Endodermal cell (in vitro differentiated cells): Measurements from ENCODE around the gene EFCAB14. TPM values are rescaled to one million over a fixed set of nuclear protein-coding genes. Genes with fewer than 3 reads are reported as not detected.

Experiments
- DNase-seq: peaks from one replicate; pipeline ENCODE4 v3.0.0-alpha.2; 2017
- H3K27ac ChIP-seq: 2 replicates; pipeline ENCODE4 v1.5.1; 2013; ENCODE audit warnings: mild to moderate bottlenecking, low read depth, low read length, moderate library complexity
- H3K27me3 ChIP-seq: 2 replicates; pipeline ENCODE4 v1.6.1; 2013; ENCODE audit warnings: mild to moderate bottlenecking, low read length, moderate library complexity; ENCODE audit not compliant: insufficient read depth, control insufficient read depth, poor library complexity, severe bottlenecking
- H3K36me3 ChIP-seq: 2 replicates; pipeline ENCODE4 v1.7.0; 2013; ENCODE audit warnings: mild to moderate bottlenecking, low read length, moderate library complexity; ENCODE audit not compliant: control insufficient read depth, insufficient read depth
- H3K4me1 ChIP-seq: one replicate; pipeline ENCODE4 v1.7.0; 2013; ENCODE audit warnings: low read length; ENCODE audit not compliant: control insufficient read depth, insufficient read depth
- H3K4me3 ChIP-seq: 2 replicates; pipeline ENCODE4 v1.5.1; 2013; ENCODE audit warnings: mild to moderate bottlenecking, low read length, moderate library complexity
- H3K9ac ChIP-seq: 2 replicates; pipeline ENCODE4 v1.6.1; 2013; ENCODE audit warnings: mild to moderate bottlenecking, low read length, moderate library complexity; ENCODE audit not compliant: poor library complexity, severe bottlenecking; ENCODE audit errors: extremely low read depth
- H3K9me3 ChIP-seq: 2 replicates; pipeline ENCODE4 v1.6.1; 2013; ENCODE audit warnings: mild to moderate bottlenecking, low read length, moderate library complexity; ENCODE audit not compliant: control insufficient read depth
- H3K27ac Mint-ChIP-seq: 2 replicates; pipeline ENCODE4 v1.8.0; 2020; ENCODE audit warnings: mixed read lengths
- H3K27me3 Mint-ChIP-seq: 2 replicates; pipeline ENCODE4 v1.8.0; 2021; ENCODE audit warnings: mild to moderate bottlenecking, mixed read lengths; ENCODE audit not compliant: insufficient read depth
- H3K36me3 Mint-ChIP-seq: 2 replicates; pipeline ENCODE4 v1.8.0; 2020; ENCODE audit warnings: low read depth, mixed read lengths
- H3K4me1 Mint-ChIP-seq: 2 replicates; pipeline ENCODE4 v1.8.0; 2020; ENCODE audit warnings: mixed read lengths
- H3K4me3 Mint-ChIP-seq: 2 replicates; pipeline ENCODE4 v1.8.0; 2020; ENCODE audit warnings: mild to moderate bottlenecking, moderate library complexity, mixed read lengths
- H3K9me3 Mint-ChIP-seq: 2 replicates; pipeline ENCODE4 v1.8.0; 2020; ENCODE audit warnings: mild to moderate bottlenecking, mixed read lengths
- CTCF ChIP-seq: fragments of 200-600 bp; sonication (generic); conservative IDR thresholded peaks from 2 replicates; pipeline ENCODE4 v1.5.0; 2021; ENCODE audit warnings: antibody characterized with exemption, mild to moderate bottlenecking
- WGBS, 2 experiments: methylation state at CpG; one replicate each; pipeline versions ENCODE4 v1.1.5 to v1.1.7; 2013; ENCODE audit warnings: missing lambda C conversion rate in 2 of 2, mixed read lengths in 1 of 2; ENCODE audit not compliant: insufficient coverage in 1 of 2, insufficient read length in 1 of 2; 5-methylcytosine and 5-hydroxymethylcytosine counted together
- total RNA-seq, 2 donors: library from RNA; stranded (reverse); fragmentation: NEBNext Ultra II Directional in 1 of 2; extraction: Animal tissue kit (Norgen Biotek cat#: 25700) in 1 of 2; gene quantifications; 2 replicates in 1 of 2; 3 replicates in 1 of 2; pipeline ENCODE4 v1.2.1, GENCODE V29; 2021

Gene EFCAB14
- total RNA-seq, 2 donors from 2014 or later = 82.7 to 83.4 TPM

DNA sequence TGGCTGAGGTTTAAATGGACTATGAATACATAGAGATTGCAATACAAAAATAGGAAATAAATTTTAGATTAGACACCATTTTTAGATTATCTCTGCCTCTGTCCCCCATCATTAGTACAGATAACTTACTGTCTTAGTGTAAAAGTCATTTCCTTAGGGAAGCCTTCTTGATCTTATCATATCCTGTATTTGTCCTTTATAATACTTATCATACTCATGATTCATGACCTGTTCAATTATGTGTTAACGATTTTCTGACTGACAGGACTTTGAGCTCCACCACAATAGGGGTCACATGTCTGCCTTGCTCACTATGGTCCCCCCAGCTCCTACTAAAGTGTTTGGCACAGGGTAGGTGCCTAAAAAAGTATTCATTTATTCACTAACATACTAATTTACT is 32.7 kb downstream of the EFCAB14 start:
- no peak for DNase-seq
- Mint-ChIP-seq H3K36me3 (peaks cover 63% of the 10 kb centered on the region), H3K4me3 (no peak overlapping the region)

DNA sequence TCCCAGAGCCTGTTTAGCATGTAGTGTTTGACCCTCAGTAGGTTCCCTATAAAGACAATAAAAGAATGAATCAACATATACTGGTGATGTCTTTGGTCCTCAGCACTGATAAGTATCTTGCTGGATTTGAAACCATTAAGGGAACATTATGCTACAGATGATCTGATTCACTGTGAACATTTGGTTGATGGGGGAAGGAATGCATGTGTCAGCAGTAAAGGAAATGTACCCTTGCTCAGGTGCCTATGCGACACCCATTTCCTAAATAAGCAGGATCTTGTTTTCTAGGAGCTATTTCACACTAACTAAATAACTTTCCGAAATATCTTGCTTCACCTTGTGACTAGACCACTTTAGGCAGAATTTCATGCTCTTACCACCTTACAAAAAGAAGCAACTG is 34.2 kb downstream of the EFCAB14 start:
- no peak overlapping the region for H3K27ac Mint-ChIP-seq
- no peak overlapping the region for H3K4me3 ChIP-seq
- no peaks in the 10 kb centered on the region for H3K9me3 Mint-ChIP-seq
- peaks cover 72% of the 10 kb centered on the region for H3K36me3 Mint-ChIP-seq
- H3K4me3 Mint-ChIP-seq = no peak overlapping the region
- H3K4me1 Mint-ChIP-seq = peaks cover 46% of the 10 kb centered on the region
- H3K4me1 ChIP-seq = peaks cover 20% of the 10 kb centered on the region
- peaks cover 92% of the 10 kb centered on the region for H3K36me3 ChIP-seq
- TF ChIP-seq CTCF = no peak
- H3K9me3 ChIP-seq = no peaks in the 10 kb centered on the region
- no peak overlapping the region for H3K9ac ChIP-seq
- no peak for DNase-seq
- no peaks in the 10 kb centered on the region for H3K27me3 ChIP-seq
- H3K27me3 Mint-ChIP-seq = no peaks in the 10 kb centered on the region
- WGBS, 2 experiments = 83 to 93% methylated on average over 1 to 2 of the region's 2 CpGs
- H3K27ac ChIP-seq = no peak overlapping the region

More for the DNA sequence above, 32.7 kb downstream of the EFCAB14 start:
- Mint-ChIP-seq H3K27me3 (no peaks in the 10 kb centered on the region), H3K4me1 (peaks cover 61% of the 10 kb centered on the region), H3K27ac (no peak overlapping the region), H3K9me3 (no peaks in the 10 kb centered on the region)
- 94 to 100% methylated on average over 1 of the region's 1 CpG for WGBS, 2 experiments
- H3K36me3 ChIP-seq = peaks cover 88% of the 10 kb centered on the region
- H3K4me1 ChIP-seq = peaks cover 27% of the 10 kb centered on the region
- H3K4me3 ChIP-seq = no peak overlapping the region
- H3K27me3 ChIP-seq = no peaks in the 10 kb centered on the region
- H3K9ac ChIP-seq = no peak overlapping the region
- no peak overlapping the region for H3K27ac ChIP-seq
- H3K9me3 ChIP-seq = no peaks in the 10 kb centered on the region
- TF ChIP-seq CTCF = no peak

DNA sequence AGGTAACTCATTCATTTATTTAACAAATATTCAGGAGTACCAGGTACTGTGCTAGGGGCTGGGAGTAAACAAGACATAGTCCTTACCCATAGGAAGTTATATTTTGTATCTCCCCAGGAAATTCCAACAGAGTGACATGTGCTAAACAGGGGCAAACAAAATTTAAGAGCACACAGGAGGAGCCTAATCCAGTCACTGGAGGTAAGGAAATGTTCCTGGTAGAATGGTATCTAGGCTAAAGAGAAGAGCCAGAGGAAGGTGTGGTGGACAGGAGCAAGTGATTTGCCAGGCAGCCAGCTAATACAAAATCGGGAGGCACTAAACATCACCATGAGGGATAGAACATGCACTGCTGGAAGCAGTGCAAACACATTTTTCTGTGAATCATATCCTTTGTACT is 36.9 kb downstream of the EFCAB14 start:
- H3K9ac ChIP-seq = no peak overlapping the region
- H3K27me3 ChIP-seq = no peaks in the 10 kb centered on the region
- no peak for DNase-seq
- 71 to 87% methylated on average over 1 of the region's 1 CpG for WGBS, 2 experiments
- no peaks in the 10 kb centered on the region for H3K9me3 ChIP-seq
- H3K9me3 Mint-ChIP-seq = no peaks in the 10 kb centered on the region
- H3K4me1 Mint-ChIP-seq = peaks cover 21% of the 10 kb centered on the region
- no peak overlapping the region for H3K4me3 ChIP-seq
- H3K36me3 Mint-ChIP-seq = peaks cover 83% of the 10 kb centered on the region
- no peak for TF ChIP-seq CTCF
- H3K27ac Mint-ChIP-seq = no peak overlapping the region
- H3K27me3 Mint-ChIP-seq = no peaks in the 10 kb centered on the region
- no peak overlapping the region for H3K27ac ChIP-seq
- peaks cover 96% of the 10 kb centered on the region for H3K36me3 ChIP-seq
- no peak overlapping the region for H3K4me3 Mint-ChIP-seq
- peaks cover 4% of the 10 kb centered on the region for H3K4me1 ChIP-seq
